Measurements from ENCODE around the gene HES2. TPM values are rescaled to one million over a fixed set of nuclear protein-coding genes. Genes with fewer than 3 reads are reported as not detected.
"Not testable (repeated sequence)": the region's sequence is repeated elsewhere in the genome, so short reads cannot be mapped to it uniquely, and the experiment has no call there.

Gene HES2
- total and polyA plus RNA-seq, 9 of the 15 experiments (the other 6 are each of a cell fraction or from before 2014, with no cell fraction given): 0.05 to 0.18 (median 0.07) TPM; not detected in 4

DNA sequence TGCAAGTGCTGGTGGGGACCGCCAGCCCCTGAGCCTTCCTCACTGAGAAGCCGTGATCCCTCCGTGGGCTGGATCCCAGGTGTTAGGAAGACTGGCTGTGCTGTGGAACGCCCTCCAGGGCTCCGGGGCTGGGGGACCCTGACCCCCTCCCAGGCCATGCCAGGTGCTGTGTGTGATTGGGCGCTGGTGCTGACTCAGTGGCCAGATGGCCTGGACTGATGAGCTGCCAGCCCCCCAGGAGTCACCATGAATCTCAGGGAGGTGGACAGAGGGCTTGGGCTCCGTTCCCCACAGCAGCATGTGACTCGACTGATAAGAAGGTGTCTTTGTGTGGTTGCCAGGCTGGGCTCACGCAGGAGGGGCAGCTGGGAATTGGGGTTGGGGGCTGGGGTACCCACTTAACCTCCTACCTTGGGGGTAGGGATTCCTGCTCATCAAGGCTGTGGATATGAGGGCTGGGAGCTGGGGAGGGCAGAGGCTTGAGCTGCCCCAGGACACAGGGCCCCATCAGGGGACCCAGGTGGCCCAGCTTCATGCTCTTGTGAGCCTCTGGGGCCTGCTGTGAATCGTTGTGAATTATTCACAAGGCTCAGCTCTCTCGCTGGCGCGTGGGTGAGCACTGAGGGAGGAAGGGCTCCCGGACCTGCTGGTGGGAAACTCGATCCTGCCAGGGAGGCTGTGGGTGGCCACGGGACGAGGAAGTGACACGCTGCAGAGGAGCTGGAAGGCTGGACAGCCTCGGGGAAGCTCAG is 10.1 kb upstream of the HES2 start:
- H2AFZ ChIP-seq (ENCODE audit: low read depth, low read length); H3K79me2 ChIP-seq (ENCODE audit: control insufficient read depth, insufficient read depth, low read length); H3K27ac ChIP-seq (ENCODE audit: extremely low read depth, low read depth, low read length); H3K4me3 ChIP-seq; intact Hi-C loops (cut with micrococcal nuclease); H3K36me3 ChIP-seq (ENCODE audit: control insufficient read depth, insufficient read depth, low read length); H3K9me3 ChIP-seq (replicated peaks; ENCODE audit: control insufficient read depth, insufficient read depth, low read depth, low read length); BruUV-seq (replicated peaks); H3K9me1 ChIP-seq (ENCODE audit: control insufficient read depth, insufficient read depth, low read length); in situ Hi-C loops (cut with MboI); TF ChIP-seq FOXM1 (CRISPR knock-in tag; IDR thresholded peaks at IDR 0.05; ENCODE audit: low read depth): not testable (repeated sequence)
- Histone ChIP-seq H3K27me3 (ENCODE audit: control insufficient read depth in 2 of 2, insufficient read depth in 2 of 2, low read length in 2 of 2) (peaks cover 5 to 42% of the 10 kb centered on the region in 2 experiments; a peak in 4 of 5 replicates), H3K4me1 (replicated peaks in 1 of 2; ENCODE audit: control insufficient read depth in 2 of 2, insufficient read depth in 2 of 2, low read length in 2 of 2) (peaks cover 36 to 64% of the 10 kb centered on the region in 2 experiments; a peak in 4 of 5 replicates), H3K9ac (ENCODE audit: insufficient read depth in 1 of 2, low read depth in 2 of 2, low read length in 2 of 2) (peak overlapping the region in 1 of 2 experiments; percentile 82; a peak in 2 of 4 replicates), H4K20me1 (replicated peaks; ENCODE audit: control insufficient read depth, insufficient read depth, low read length) (peaks cover 33% of the 10 kb centered on the region), H3K4me2 (ENCODE audit: insufficient read depth, low read length) (peak overlapping the region; percentile 20; the same call in 1 of the 2 replicates)
- WGBS (ENCODE audit: insufficient coverage, low coverage, missing lambda C conversion rate): under 1% methylated on average over 19 of the region's 19 CpGs
- ATAC-seq: peak; percentile 42
- DNase-seq (ENCODE audit: extremely low read depth in 1 of 4, low spot score in 3 of 4): peak; percentile 58 to 83 (median 78)
- peak; percentile 87 for FAIRE-seq
- ChIA-PET POLR2A (interaction anchor here (0.5 to 1.0 kb wide), 4 partner anchors 209 to 726 kb away, joined by 3 to 5 read pairs (median 3); partner anchors contain the start of gene DNAJC11), CTCF (ENCODE audit: low intra/inter-chr PET ratio) (interaction anchor here (0.7 kb wide), 1 partner anchor 63 kb away, joined by 3 read pairs; no protein-coding TSS in a partner anchor)
- TF ChIP-seq NFIC (IDR thresholded peaks at IDR 0.05) (peak; percentile 90), MTA2 (IDR thresholded peaks at IDR 0.05; ENCODE audit: low read depth) (peak; percentile 92), RAD51 (IDR thresholded peaks at IDR 0.05; ENCODE audit: borderline replicate concordance, low read depth) (peak; percentile 45; the same call in 1 of the 2 replicates), FOXM1 (IDR thresholded peaks at IDR 0.05; ENCODE audit: low read depth) (peak; percentile 41; the same call in 1 of the 2 replicates), NCOA1 (IDR thresholded peaks at IDR 0.05; ENCODE audit: low read depth) (peak; percentile 35; the same call in 1 of the 2 replicates), HDAC1 (IDR thresholded peaks at IDR 0.05) (peak in 1 of 2 experiments; percentile 57; a peak in 1 of 4 replicates), SMAD4 (CRISPR knock-in tag; conservative IDR thresholded peaks at IDR 0.05) (peak; percentile 35; the same call in 1 of the 2 replicates), GATA2 (CRISPR knock-in tag; IDR thresholded peaks at IDR 0.05) (peak; percentile 91), NCOR1 (IDR thresholded peaks at IDR 0.05) (peak; percentile 94; the same call in 1 of the 2 replicates), CBFA2T2 (conservative IDR thresholded peaks at IDR 0.05) (peak; percentile 97), DPF2 (IDR thresholded peaks at IDR 0.05) (peak; percentile 85), ZNF766 (CRISPR knock-in tag; conservative IDR thresholded peaks at IDR 0.05) (0 out of 2 replicates have a peak, but pooled peaks have one; percentile 9), HDAC2 (IDR thresholded peaks at IDR 0.05) (peak; percentile 64; the same call in 1 of the 2 replicates)
- TF ChIP-seq, protein P1, sequence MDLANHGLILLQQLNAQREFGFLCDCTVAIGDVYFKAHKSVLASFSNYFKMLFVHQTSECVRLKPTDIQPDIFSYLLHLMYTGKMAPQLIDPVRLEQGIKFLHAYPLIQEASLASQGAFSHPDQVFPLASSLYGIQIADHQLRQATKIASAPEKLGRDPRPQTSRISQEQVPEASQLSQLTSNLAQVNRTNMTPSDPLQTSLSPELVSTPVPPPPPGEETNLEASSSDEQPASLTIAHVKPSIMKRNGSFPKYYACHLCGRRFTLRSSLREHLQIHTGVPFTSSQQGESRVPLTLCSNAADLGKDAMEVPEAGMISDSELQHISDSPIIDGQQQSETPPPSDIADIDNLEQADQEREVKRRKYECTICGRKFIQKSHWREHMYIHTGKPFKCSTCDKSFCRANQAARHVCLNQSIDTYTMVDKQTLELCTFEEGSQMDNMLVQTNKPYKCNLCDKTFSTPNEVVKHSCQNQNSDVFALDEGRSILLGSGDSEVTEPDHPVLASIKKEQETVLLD (IDR thresholded peaks at IDR 0.05): peak; percentile 42; the same call in 1 of the 2 replicates
- TF ChIP-seq, protein P2, sequence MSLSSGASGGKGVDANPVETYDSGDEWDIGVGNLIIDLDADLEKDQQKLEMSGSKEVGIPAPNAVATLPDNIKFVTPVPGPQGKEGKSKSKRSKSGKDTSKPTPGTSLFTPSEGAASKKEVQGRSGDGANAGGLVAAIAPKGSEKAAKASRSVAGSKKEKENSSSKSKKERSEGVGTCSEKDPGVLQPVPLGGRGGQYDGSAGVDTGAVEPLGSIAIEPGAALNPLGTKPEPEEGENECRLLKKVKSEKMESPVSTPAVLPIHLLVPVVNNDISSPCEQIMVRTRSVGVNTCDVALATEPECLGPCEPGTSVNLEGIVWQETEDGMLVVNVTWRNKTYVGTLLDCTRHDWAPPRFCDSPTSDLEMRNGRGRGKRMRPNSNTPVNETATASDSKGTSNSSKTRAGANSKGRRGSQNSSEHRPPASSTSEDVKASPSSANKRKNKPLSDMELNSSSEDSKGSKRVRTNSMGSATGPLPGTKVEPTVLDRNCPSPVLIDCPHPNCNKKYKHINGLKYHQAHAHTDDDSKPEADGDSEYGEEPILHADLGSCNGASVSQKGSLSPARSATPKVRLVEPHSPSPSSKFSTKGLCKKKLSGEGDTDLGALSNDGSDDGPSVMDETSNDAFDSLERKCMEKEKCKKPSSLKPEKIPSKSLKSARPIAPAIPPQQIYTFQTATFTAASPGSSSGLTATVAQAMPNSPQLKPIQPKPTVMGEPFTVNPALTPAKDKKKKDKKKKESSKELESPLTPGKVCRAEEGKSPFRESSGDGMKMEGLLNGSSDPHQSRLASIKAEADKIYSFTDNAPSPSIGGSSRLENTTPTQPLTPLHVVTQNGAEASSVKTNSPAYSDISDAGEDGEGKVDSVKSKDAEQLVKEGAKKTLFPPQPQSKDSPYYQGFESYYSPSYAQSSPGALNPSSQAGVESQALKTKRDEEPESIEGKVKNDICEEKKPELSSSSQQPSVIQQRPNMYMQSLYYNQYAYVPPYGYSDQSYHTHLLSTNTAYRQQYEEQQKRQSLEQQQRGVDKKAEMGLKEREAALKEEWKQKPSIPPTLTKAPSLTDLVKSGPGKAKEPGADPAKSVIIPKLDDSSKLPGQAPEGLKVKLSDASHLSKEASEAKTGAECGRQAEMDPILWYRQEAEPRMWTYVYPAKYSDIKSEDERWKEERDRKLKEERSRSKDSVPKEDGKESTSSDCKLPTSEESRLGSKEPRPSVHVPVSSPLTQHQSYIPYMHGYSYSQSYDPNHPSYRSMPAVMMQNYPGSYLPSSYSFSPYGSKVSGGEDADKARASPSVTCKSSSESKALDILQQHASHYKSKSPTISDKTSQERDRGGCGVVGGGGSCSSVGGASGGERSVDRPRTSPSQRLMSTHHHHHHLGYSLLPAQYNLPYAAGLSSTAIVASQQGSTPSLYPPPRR (CRISPR knock-in tag; IDR thresholded peaks at IDR 0.05; ENCODE audit: borderline replicate concordance): peak; percentile 83; the same call in 1 of the 2 replicates

Measured in K562 (cell line).